ENCODE results near the gene TGFBI.

The TGFBI gene

DNA sequence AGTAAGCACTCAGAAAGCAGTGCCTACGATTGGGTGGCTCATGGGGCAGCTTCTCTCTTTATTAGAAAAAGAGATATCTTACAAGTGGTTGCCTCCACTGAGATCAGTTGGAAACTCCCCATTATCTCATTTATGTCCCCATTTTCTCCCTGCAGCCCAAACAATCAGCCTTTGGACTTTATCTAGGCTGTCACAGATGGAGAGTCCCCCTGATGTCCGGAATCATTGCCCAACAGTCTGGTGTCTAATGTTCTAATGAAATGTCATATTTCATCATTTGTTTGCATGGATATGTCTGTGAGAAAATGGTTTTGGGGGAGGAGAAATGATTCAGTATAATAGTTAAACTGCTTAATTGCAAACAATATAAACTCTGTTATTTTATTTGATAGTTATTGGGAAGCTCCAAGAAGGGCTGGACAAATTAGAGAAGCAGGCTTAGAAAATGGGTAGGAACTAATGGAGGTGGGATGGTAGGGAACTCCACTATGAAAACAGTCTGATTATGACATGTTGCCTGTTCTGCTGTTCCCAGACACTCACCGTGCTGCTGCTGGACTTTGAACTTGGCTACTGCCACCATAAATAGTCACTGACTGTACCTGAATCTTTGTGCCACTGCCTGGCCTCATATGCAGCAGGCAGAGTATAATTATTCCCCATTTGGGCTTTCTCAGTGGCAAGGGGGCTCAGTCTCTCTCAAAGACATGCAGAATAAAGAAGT lies 65.6 kb downstream of the TGFBI start:
- TF ChIP-seq FOXP2 (optimal IDR thresholded peaks at IDR 0.05; ENCODE audit: borderline replicate concordance, extremely low read depth, extremely low read length, insufficient read depth), result no peak
- TF ChIP-seq REST (IDR thresholded peaks at IDR 0.05; ENCODE audit: insufficient read depth in 1 of 2, low read depth in 2 of 2, low read length in 2 of 2), result no peak
- no peak for TF ChIP-seq TAF1 (IDR thresholded peaks at IDR 0.05; ENCODE audit: borderline replicate concordance, insufficient read depth, low read length)
- no peak for TF ChIP-seq SIN3A (IDR thresholded peaks at IDR 0.05; ENCODE audit: borderline replicate concordance, insufficient read depth, low read length)
- no peak for TF ChIP-seq POLR2AphosphoS5 (IDR thresholded peaks at IDR 0.05; ENCODE audit: low read depth, low read length)

- TF ChIP-seq FOXP2 (optimal IDR thresholded peaks at IDR 0.05; ENCODE audit: borderline replicate concordance, extremely low read depth, extremely low read length, insufficient read depth), result no peak
- TF ChIP-seq POLR2AphosphoS5 (IDR thresholded peaks at IDR 0.05; ENCODE audit: low read depth, low read length), result no peak
- TF ChIP-seq TAF1 (IDR thresholded peaks at IDR 0.05; ENCODE audit: borderline replicate concordance, insufficient read depth, low read length), result no peak
- no peak for TF ChIP-seq REST (IDR thresholded peaks at IDR 0.05; ENCODE audit: insufficient read depth in 1 of 2, low read depth in 2 of 2, low read length in 2 of 2)
- no peak for TF ChIP-seq SIN3A (IDR thresholded peaks at IDR 0.05; ENCODE audit: borderline replicate concordance, insufficient read depth, low read length)
These were observed 66.3 kb downstream of the TGFBI start for GRCh38 chr5:136094913-136095641.

DNA sequence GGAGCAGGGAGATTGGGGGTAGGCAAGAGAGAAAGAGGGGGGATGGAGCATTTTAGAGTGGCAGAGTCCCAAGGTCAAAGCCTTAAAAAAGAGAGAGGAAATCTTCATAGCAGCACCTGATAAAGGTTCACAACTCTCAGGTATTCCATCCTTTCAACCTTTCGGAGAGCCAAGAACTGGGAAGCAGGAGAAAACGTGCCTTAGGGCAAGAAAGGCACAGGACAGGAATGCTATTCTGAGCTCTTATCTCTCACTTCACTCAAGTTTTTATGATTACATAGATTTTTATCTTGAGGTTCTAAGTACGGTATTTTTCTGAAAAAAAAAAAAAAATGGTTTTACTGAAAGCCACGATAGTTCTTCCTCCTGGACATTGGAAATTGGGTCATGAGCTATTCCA lies 69.4 kb downstream of the TGFBI start:
- TF ChIP-seq POLR2AphosphoS5 (IDR thresholded peaks at IDR 0.05; ENCODE audit: low read depth, low read length) (no peak), REST (IDR thresholded peaks at IDR 0.05; ENCODE audit: insufficient read depth in 1 of 2, low read depth in 2 of 2, low read length in 2 of 2) (no peak), SIN3A (IDR thresholded peaks at IDR 0.05; ENCODE audit: borderline replicate concordance, insufficient read depth, low read length) (no peak), FOXP2 (optimal IDR thresholded peaks at IDR 0.05; ENCODE audit: borderline replicate concordance, extremely low read depth, extremely low read length, insufficient read depth) (no peak), TAF1 (IDR thresholded peaks at IDR 0.05; ENCODE audit: borderline replicate concordance, insufficient read depth, low read length) (no peak)

DNA sequence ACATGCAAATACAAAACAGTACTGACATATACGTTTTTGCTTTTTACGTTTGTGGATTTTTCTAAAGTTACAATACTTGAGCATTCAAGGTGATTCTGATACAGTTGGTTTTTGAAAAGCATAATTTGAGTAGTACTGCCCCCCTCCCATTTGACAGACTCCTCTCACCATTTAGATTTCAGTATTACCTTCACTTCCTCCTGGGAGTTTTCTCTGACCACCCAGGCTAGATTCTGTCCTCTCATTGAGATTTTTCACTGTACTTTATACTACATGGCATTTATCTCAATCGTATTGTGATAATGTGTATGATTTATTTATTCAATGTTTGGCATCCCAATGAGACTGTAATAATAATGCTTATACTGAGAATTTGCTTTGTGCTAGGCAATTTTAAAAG lies 71.1 kb downstream of the TGFBI start:
- TF ChIP-seq REST (IDR thresholded peaks at IDR 0.05; ENCODE audit: insufficient read depth in 1 of 2, low read depth in 2 of 2, low read length in 2 of 2) (no peak), TAF1 (IDR thresholded peaks at IDR 0.05; ENCODE audit: borderline replicate concordance, insufficient read depth, low read length) (no peak), FOXP2 (optimal IDR thresholded peaks at IDR 0.05; ENCODE audit: borderline replicate concordance, extremely low read depth, extremely low read length, insufficient read depth) (no peak), POLR2AphosphoS5 (IDR thresholded peaks at IDR 0.05; ENCODE audit: low read depth, low read length) (no peak), SIN3A (IDR thresholded peaks at IDR 0.05; ENCODE audit: borderline replicate concordance, insufficient read depth, low read length) (no peak)
